Memory B cell (primary cell): ENCODE data around the gene SPATA2.
"Not testable (repeated sequence)": the region's sequence is repeated elsewhere in the genome, so short reads cannot be mapped to it uniquely, and the experiment has no call there.

Source experiments
- ATAC-seq: fragments of 150-1000 bp; cut with Tn5 transposase; 2 replicates; pipeline ENCODE4 v1.10.0; 2021; ENCODE audit warnings: low read depth, mild to moderate bottlenecking, moderate library complexity
- DNase-seq, 2 donors: peaks; one replicate each; pipeline ENCODE4 v3.0.0; 2022; ENCODE audit warnings: low spot score in 2 of 2
- H3K27ac Mint-ChIP-seq: one replicate; pipeline ENCODE4 v1.8.0; 2022; ENCODE audit warnings: mild to moderate bottlenecking, moderate library complexity, mixed read lengths
- H3K27me3 Mint-ChIP-seq: one replicate; pipeline ENCODE4 v1.8.0; 2022; ENCODE audit warnings: mixed read lengths
- H3K36me3 Mint-ChIP-seq: one replicate; pipeline ENCODE4 v1.8.0; 2022; ENCODE audit warnings: mild to moderate bottlenecking, mixed read lengths
- H3K4me1 Mint-ChIP-seq: one replicate; pipeline ENCODE4 v1.8.0; 2022; ENCODE audit warnings: mixed read lengths
- H3K4me3 Mint-ChIP-seq: one replicate; pipeline ENCODE4 v1.8.0; 2022; ENCODE audit warnings: mild to moderate bottlenecking, moderate library complexity, mixed read lengths
- H3K9me3 Mint-ChIP-seq: one replicate; pipeline ENCODE4 v1.8.0; 2022; ENCODE audit warnings: mixed read lengths

The SPATA2 gene

GRCh38 chr20:49901588-49901987 is 13.7 kb downstream of the SPATA2 start:
- DNase-seq, result no peak
- Mint-ChIP-seq H3K9me3 (no peaks in the 10 kb centered on the region), H3K27ac (no peak overlapping the region), H3K4me3 (no peak overlapping the region), H3K27me3 (no peaks in the 10 kb centered on the region), H3K4me1 (no peaks in the 10 kb centered on the region), H3K36me3 (peaks cover 22% of the 10 kb centered on the region)
- no peak for ATAC-seq

- Mint-ChIP-seq H3K36me3 (peaks cover 8% of the 10 kb centered on the region), H3K9me3 (no peaks in the 10 kb centered on the region), H3K4me1 (no peaks in the 10 kb centered on the region), H3K27me3 (no peaks in the 10 kb centered on the region), H3K4me3 (no peak overlapping the region), H3K27ac (no peak overlapping the region)
- DNase-seq, result no peak
- ATAC-seq, result no peak
Observed at GRCh38 chr20:49899541-49900383, 15.6 kb downstream of the SPATA2 start.

GRCh38 chr20:49896204-49896603 is 19.1 kb downstream of the SPATA2 start:
- H3K27ac Mint-ChIP-seq, result no peak overlapping the region
- H3K36me3 Mint-ChIP-seq, result no peaks in the 10 kb centered on the region
- no peak overlapping the region for H3K4me3 Mint-ChIP-seq
- no peaks in the 10 kb centered on the region for H3K27me3 Mint-ChIP-seq
- no peak for ATAC-seq
- DNase-seq, result no peak
- H3K4me1 Mint-ChIP-seq, result peaks cover 10% of the 10 kb centered on the region
- H3K9me3 Mint-ChIP-seq, result no peaks in the 10 kb centered on the region

- not testable (repeated sequence) for H3K9me3 Mint-ChIP-seq, H3K27ac Mint-ChIP-seq, ATAC-seq, H3K36me3 Mint-ChIP-seq, DNase-seq, H3K4me3 Mint-ChIP-seq, H3K27me3 Mint-ChIP-seq
- peaks cover 10% of the 10 kb centered on the region for H3K4me1 Mint-ChIP-seq
Observed at GRCh38 chr20:49895474-49896093, 19.7 kb downstream of the SPATA2 start.

GRCh38 chr20:49894073-49894470 is 21.3 kb downstream of the SPATA2 start:
- Mint-ChIP-seq H3K4me3 (peak overlapping the region; percentile 64), H3K27ac (peak overlapping the region; percentile 35), H3K9me3 (no peaks in the 10 kb centered on the region), H3K27me3 (no peaks in the 10 kb centered on the region), H3K36me3 (no peaks in the 10 kb centered on the region), H3K4me1 (peaks cover 13% of the 10 kb centered on the region)
- no peak for DNase-seq
- ATAC-seq, result peak; percentile 55

- Mint-ChIP-seq H3K9me3 (no peaks in the 10 kb centered on the region), H3K27ac (peak overlapping the region; percentile 35), H3K27me3 (no peaks in the 10 kb centered on the region), H3K4me1 (peaks cover 19% of the 10 kb centered on the region), H3K4me3 (peak overlapping the region; percentile 58), H3K36me3 (peaks cover 2% of the 10 kb centered on the region)
- DNase-seq (no peak), ATAC-seq (no peak)
Observed at GRCh38 chr20:49893242-49894072, 21.9 kb downstream of the SPATA2 start.

- DNase-seq (no peak), ATAC-seq (no peak)
- Mint-ChIP-seq H3K27me3 (no peaks in the 10 kb centered on the region), H3K4me1 (peaks cover 21% of the 10 kb centered on the region), H3K4me3 (no peak overlapping the region), H3K27ac (no peak overlapping the region), H3K36me3 (peaks cover 4% of the 10 kb centered on the region), H3K9me3 (no peaks in the 10 kb centered on the region)
Observed at GRCh38 chr20:49892817-49893216, 22.5 kb downstream of the SPATA2 start.

- ATAC-seq (no peak), DNase-seq (no peak)
- Mint-ChIP-seq H3K9me3 (no peaks in the 10 kb centered on the region), H3K27ac (no peak overlapping the region), H3K27me3 (no peaks in the 10 kb centered on the region), H3K4me1 (peaks cover 21% of the 10 kb centered on the region), H3K36me3 (peaks cover 7% of the 10 kb centered on the region), H3K4me3 (no peak overlapping the region)
Observed at GRCh38 chr20:49892260-49892659, 23.1 kb downstream of the SPATA2 start.

- Mint-ChIP-seq H3K27ac (no peak overlapping the region), H3K27me3 (no peaks in the 10 kb centered on the region), H3K9me3 (no peaks in the 10 kb centered on the region), H3K36me3 (peaks cover 8% of the 10 kb centered on the region), H3K4me1 (peaks cover 21% of the 10 kb centered on the region), H3K4me3 (no peak overlapping the region)
- no peak for ATAC-seq
- DNase-seq, result no peak
Observed at GRCh38 chr20:49891476-49892110, 23.7 kb downstream of the SPATA2 start.

GRCh38 chr20:49890471-49891361 is 24.6 kb downstream of the SPATA2 start:
- DNase-seq (no peak), ATAC-seq (no peak)
- H3K27ac Mint-ChIP-seq, result no peak overlapping the region
- no peaks in the 10 kb centered on the region for H3K9me3 Mint-ChIP-seq
- peaks cover 11% of the 10 kb centered on the region for H3K36me3 Mint-ChIP-seq
- peaks cover 21% of the 10 kb centered on the region for H3K4me1 Mint-ChIP-seq
- H3K27me3 Mint-ChIP-seq, result no peaks in the 10 kb centered on the region
- no peak overlapping the region for H3K4me3 Mint-ChIP-seq

- no peak overlapping the region for H3K4me3 Mint-ChIP-seq
- peaks cover 21% of the 10 kb centered on the region for H3K4me1 Mint-ChIP-seq
- H3K27ac Mint-ChIP-seq, result no peak overlapping the region
- no peaks in the 10 kb centered on the region for H3K27me3 Mint-ChIP-seq
- no peaks in the 10 kb centered on the region for H3K9me3 Mint-ChIP-seq
- peaks cover 11% of the 10 kb centered on the region for H3K36me3 Mint-ChIP-seq
- DNase-seq (no peak), ATAC-seq (no peak)
Observed at GRCh38 chr20:49889935-49890333, 25.4 kb downstream of the SPATA2 start.

- H3K27ac Mint-ChIP-seq, result peak overlapping the region; percentile 63
- H3K36me3 Mint-ChIP-seq, result peaks cover 12% of the 10 kb centered on the region
- no peaks in the 10 kb centered on the region for H3K9me3 Mint-ChIP-seq
- H3K4me1 Mint-ChIP-seq, result peaks cover 20% of the 10 kb centered on the region
- H3K4me3 Mint-ChIP-seq, result no peak overlapping the region
- H3K27me3 Mint-ChIP-seq, result no peaks in the 10 kb centered on the region
- ATAC-seq, result no peak
- DNase-seq, result no peak
Observed at GRCh38 chr20:49889001-49889934, 26.1 kb downstream of the SPATA2 start.
